ENCODE data around the gene SAMHD1. TPM values are rescaled to one million over a fixed set of nuclear protein-coding genes. Genes with fewer than 3 reads are reported as not detected.
A peak's percentile ranks its signal among the peaks of the same experiment; 100 is the strongest.
"Not testable (repeated sequence)": the region's sequence is repeated elsewhere in the genome, so short reads cannot be mapped to it uniquely, and the experiment has no call there.

Gene SAMHD1
- total RNA-seq, 2 donors from 2014 or later, result 33.2 to 49.2 TPM

DNA sequence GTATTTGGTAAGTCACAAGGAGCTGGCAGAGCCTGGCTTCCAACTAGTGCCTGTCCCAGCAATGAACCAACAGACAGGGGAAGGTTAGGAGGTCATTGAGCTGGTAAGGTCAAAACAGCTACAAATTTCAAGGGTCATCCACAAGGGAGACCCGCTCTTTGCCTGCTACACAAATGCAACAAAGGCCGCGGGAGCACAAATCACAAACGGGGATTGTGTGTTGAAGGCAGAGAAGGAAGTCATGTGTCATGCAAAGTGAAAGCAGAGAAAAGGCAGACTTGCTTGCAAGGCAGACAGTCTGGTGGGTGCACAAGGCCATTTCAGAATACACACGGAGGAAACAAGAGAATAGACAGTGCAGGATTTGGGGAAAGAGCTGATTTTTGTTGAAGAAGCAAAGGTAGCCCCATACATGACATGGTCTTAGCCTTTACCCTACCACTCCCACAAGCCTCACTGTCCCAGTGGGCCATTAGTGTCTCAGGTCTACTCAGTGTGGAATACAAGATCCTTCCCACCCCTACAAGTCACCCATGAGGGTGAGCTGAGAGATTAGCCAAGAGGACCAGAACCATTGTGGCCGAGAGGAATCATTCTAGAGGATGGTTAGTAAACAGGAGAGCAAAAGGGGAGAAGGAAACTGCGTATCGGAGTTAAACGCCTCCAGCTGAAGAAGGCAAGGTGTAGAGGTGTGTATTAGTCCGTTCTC, 18.1 kb upstream of the SAMHD1 start:
- no peaks in the 10 kb centered on the region for H3K27me3 Mint-ChIP-seq (ENCODE audit: low read depth)
- H3K4me3 Mint-ChIP-seq, result peak overlapping the region; percentile 67 to 79
- H3K27ac Mint-ChIP-seq, result peak overlapping the region; percentile 45
- H3K9me3 Mint-ChIP-seq, result no peaks in the 10 kb centered on the region
- peaks cover 60% of the 10 kb centered on the region for H3K4me1 Mint-ChIP-seq (ENCODE audit: low read depth)
- peak; percentile 49 to 73 for ATAC-seq (replicated peaks in 1 of 2)
- peaks cover 4 to 9% of the 10 kb centered on the region in 2 donors for H3K36me3 Mint-ChIP-seq (ENCODE audit: insufficient read depth in 2 of 2)
- DNase-seq, result peak; percentile 24 to 41

DNA sequence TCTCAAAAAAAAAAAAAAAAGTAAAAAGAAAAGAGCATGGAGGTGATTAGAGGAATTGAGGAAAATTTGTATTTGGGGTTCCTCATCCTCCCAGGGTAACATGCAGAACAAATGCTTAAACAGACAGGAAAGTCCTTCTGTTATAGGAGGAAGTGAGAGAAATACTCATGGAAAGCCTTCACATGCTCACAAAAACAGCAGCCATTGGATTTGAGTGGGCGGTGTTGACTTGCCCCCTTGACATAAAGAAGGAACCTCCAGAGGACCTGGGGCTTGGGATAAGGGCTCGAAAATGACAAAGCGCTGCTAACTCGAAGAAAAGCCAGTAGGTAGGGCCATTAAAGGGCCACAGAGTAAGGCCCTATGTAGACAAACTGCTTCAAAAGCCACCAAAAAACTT, 17.5 kb upstream of the SAMHD1 start:
- Mint-ChIP-seq H3K36me3 (ENCODE audit: insufficient read depth in 2 of 2) (peaks cover 4 to 9% of the 10 kb centered on the region in 2 donors), H3K9me3 (no peaks in the 10 kb centered on the region), H3K27ac (peak overlapping the region; percentile 45), H3K4me3 (peak overlapping the region; percentile 67 to 79), H3K4me1 (ENCODE audit: low read depth) (peaks cover 54% of the 10 kb centered on the region), H3K27me3 (ENCODE audit: low read depth) (no peaks in the 10 kb centered on the region)
- ATAC-seq (replicated peaks in 1 of 2), result no peak
- no peak for DNase-seq

DNA sequence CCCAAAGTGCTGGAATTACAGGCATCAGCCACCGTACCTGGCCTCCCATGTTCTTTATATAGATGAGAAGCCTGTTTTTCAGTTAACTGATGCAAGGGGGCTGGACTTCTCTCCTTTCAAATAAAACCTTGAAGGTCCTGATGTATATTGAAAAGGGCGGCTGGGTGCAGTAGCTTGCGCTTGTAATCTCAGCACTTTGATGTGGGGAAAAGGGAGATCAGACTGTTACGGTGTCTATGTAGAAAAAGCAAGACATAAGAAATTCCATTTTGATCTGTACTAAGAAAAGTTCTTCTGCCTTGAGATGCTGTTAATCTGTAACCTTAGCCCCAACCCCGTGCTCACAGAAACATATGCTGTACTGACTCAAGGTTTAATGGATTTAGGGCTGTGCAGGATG, 16.1 kb upstream of the SAMHD1 start:
- Mint-ChIP-seq H3K36me3 (ENCODE audit: insufficient read depth in 2 of 2) (peaks cover 4 to 14% of the 10 kb centered on the region in 2 donors), H3K9me3 (peaks cover under 1 to 2% of the 10 kb centered on the region in 2 donors), H3K4me3 (peak overlapping the region; percentile 18 to 42), H3K27ac (no peak overlapping the region), H3K4me1 (ENCODE audit: low read depth) (peaks cover 50% of the 10 kb centered on the region), H3K27me3 (ENCODE audit: low read depth) (no peaks in the 10 kb centered on the region)
- DNase-seq (no peak), ATAC-seq (replicated peaks in 1 of 2) (no peak)

GRCh38 chr20:36966965-36967364, 15.5 kb upstream of the SAMHD1 start:
- not testable (repeated sequence) for H3K4me3 Mint-ChIP-seq; H3K9me3 Mint-ChIP-seq; H3K27me3 Mint-ChIP-seq (ENCODE audit: low read depth); DNase-seq; ATAC-seq (replicated peaks in 1 of 2); H3K27ac Mint-ChIP-seq
- Mint-ChIP-seq H3K4me1 (ENCODE audit: low read depth) (peaks cover 48% of the 10 kb centered on the region), H3K36me3 (ENCODE audit: insufficient read depth in 2 of 2) (peaks cover 4 to 16% of the 10 kb centered on the region in 2 donors)

- not testable (repeated sequence) for H3K4me3 Mint-ChIP-seq; H3K27me3 Mint-ChIP-seq (ENCODE audit: low read depth); H3K27ac Mint-ChIP-seq; H3K9me3 Mint-ChIP-seq; DNase-seq; ATAC-seq (replicated peaks in 1 of 2)
- H3K36me3 Mint-ChIP-seq (ENCODE audit: insufficient read depth in 2 of 2), result peaks cover 0 to 11% of the 10 kb centered on the region in 2 donors
- H3K4me1 Mint-ChIP-seq (ENCODE audit: low read depth), result peaks cover 16% of the 10 kb centered on the region
Measured at GRCh38 chr20:36962354-36962941, 10.9 kb upstream of the SAMHD1 start.

GRCh38 chr20:36959242-36959641, 7.7 kb upstream of the SAMHD1 start:
- no peaks in the 10 kb centered on the region for H3K27me3 Mint-ChIP-seq (ENCODE audit: low read depth)
- DNase-seq (no peak), ATAC-seq (replicated peaks in 1 of 2) (no peak)
- H3K9me3 Mint-ChIP-seq, result peaks cover 2 to 3% of the 10 kb centered on the region in 2 donors
- peaks cover 0 to 11% of the 10 kb centered on the region in 2 donors for H3K36me3 Mint-ChIP-seq (ENCODE audit: insufficient read depth in 2 of 2)
- no peak overlapping the region for H3K27ac Mint-ChIP-seq
- peaks cover 28% of the 10 kb centered on the region for H3K4me1 Mint-ChIP-seq (ENCODE audit: low read depth)
- H3K4me3 Mint-ChIP-seq, result no peak overlapping the region

GRCh38 chr20:36957875-36958667, 6.6 kb upstream of the SAMHD1 start:
- Mint-ChIP-seq H3K4me3 (no peak overlapping the region), H3K36me3 (ENCODE audit: insufficient read depth in 2 of 2) (peaks cover 0 to 9% of the 10 kb centered on the region in 2 donors), H3K27me3 (ENCODE audit: low read depth) (no peaks in the 10 kb centered on the region), H3K4me1 (ENCODE audit: low read depth) (peaks cover 28% of the 10 kb centered on the region), H3K27ac (no peak overlapping the region), H3K9me3 (peaks cover 2 to 3% of the 10 kb centered on the region in 2 donors)
- DNase-seq, result no peak
- ATAC-seq (replicated peaks in 1 of 2), result peak; percentile 25 to 34

DNA sequence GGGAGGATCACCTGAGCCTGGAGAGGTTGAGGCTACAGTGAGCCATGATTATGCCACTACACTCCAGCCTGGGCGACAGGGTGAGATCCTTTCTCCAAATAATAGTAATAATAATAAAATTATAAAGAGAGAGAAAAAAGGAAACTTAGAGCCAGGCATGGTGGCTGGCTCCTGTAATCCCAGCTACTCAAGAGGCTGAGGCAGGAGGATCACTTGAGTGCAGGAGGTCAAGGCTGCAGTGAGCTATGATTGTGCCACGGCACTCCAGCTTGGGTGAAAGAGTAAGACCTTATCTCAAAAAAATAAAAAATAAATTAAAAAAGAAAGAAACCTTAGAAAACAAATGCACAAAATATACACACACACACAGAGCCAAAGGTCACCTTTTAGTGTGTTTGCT, 5.2 kb upstream of the SAMHD1 start:
- H3K4me3 Mint-ChIP-seq, result no peak overlapping the region
- H3K27ac Mint-ChIP-seq, result no peak overlapping the region
- peaks cover 0 to under 1% of the 10 kb centered on the region in 2 donors for H3K36me3 Mint-ChIP-seq (ENCODE audit: insufficient read depth in 2 of 2)
- ATAC-seq (replicated peaks in 1 of 2) (no peak), DNase-seq (no peak)
- H3K9me3 Mint-ChIP-seq, result no peaks in the 10 kb centered on the region
- peaks cover 33% of the 10 kb centered on the region for H3K4me1 Mint-ChIP-seq (ENCODE audit: low read depth)
- no peaks in the 10 kb centered on the region for H3K27me3 Mint-ChIP-seq (ENCODE audit: low read depth)

DNA sequence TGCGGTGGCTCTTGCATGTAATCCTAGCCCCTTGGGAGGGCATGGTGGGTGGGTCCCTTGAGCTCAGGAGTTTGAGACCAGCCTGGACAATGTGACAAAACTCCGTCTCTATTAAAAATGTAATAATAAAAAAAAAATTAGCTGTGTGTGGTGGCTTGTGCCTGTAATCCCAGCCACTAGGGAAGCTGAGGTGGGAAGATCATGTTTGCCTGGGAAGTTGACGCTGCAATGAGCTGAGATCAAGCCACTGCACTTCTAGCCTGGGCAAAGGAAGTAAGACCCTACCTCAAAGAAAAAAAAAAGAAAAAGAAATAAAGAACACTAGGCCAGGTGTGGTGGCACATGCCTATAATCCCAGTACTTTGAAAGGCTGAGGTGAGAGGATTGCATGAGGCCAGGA, 4.5 kb upstream of the SAMHD1 start:
- Mint-ChIP-seq H3K9me3 (no peaks in the 10 kb centered on the region), H3K27me3 (ENCODE audit: low read depth) (no peaks in the 10 kb centered on the region), H3K36me3 (ENCODE audit: insufficient read depth in 2 of 2) (no peaks in the 10 kb centered on the region), H3K4me3 (no peak overlapping the region), H3K4me1 (ENCODE audit: low read depth) (peaks cover 37% of the 10 kb centered on the region), H3K27ac (no peak overlapping the region)
- DNase-seq (no peak), ATAC-seq (replicated peaks in 1 of 2) (no peak)

DNA sequence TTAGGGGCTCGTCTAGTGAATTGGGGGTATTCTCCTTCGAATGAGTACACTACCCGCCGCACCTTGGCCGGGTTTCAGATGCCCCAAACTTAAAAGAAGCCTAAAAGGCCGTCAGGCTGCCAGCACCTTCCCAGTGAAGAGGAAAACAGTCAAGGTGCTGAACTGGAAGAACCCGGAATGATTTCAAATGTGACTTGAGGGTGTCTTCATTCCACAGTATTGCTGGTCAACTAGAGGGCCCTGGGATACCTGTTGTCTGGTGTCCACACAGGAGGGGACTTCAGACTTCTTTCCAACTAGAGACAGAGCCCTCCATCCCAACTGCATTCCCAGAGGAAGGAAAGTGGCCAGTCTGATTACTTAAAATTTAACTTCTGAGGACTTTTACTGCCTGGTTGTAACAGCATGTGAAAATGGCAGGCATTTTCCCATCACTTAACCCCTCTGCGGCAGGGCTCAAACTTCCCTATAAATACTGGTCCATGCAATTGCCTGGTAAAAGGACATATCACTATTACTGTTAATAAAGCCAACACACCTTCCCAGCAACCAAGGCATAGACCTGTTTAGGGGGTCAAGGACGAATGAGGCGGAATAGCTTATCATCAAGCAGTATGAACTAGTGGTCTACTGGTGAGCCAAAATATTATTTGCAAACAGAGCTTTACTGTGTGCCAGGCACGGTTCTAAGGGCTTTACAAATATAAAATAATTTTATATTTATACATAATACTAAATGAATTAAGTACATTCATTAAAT, 651 bp upstream of the SAMHD1 start:
- Mint-ChIP-seq H3K4me1 (ENCODE audit: low read depth) (peaks cover 46% of the 10 kb centered on the region), H3K36me3 (ENCODE audit: insufficient read depth in 2 of 2) (peaks cover 1 to 3% of the 10 kb centered on the region in 2 donors), H3K9me3 (no peaks in the 10 kb centered on the region), H3K27ac (peak overlapping the region; percentile 83), H3K27me3 (ENCODE audit: low read depth) (no peaks in the 10 kb centered on the region), H3K4me3 (peak overlapping the region; percentile 92 to 96)
- DNase-seq (no peak), ATAC-seq (replicated peaks in 1 of 2) (no peak)

GRCh38 chr20:36950414-36951197, 902 bp downstream of the SAMHD1 start:
- peaks cover 4 to 8% of the 10 kb centered on the region in 2 donors for H3K36me3 Mint-ChIP-seq (ENCODE audit: insufficient read depth in 2 of 2)
- peaks cover 56% of the 10 kb centered on the region for H3K4me1 Mint-ChIP-seq (ENCODE audit: low read depth)
- DNase-seq (peak; percentile 18 to 29), ATAC-seq (replicated peaks in 1 of 2) (peak in 1 of 2 donors; percentile 1)
- peak overlapping the region; percentile 92 to 96 for H3K4me3 Mint-ChIP-seq
- H3K27me3 Mint-ChIP-seq (ENCODE audit: low read depth), result no peaks in the 10 kb centered on the region
- H3K27ac Mint-ChIP-seq, result peak overlapping the region; percentile 85
- H3K9me3 Mint-ChIP-seq, result no peaks in the 10 kb centered on the region

DNA sequence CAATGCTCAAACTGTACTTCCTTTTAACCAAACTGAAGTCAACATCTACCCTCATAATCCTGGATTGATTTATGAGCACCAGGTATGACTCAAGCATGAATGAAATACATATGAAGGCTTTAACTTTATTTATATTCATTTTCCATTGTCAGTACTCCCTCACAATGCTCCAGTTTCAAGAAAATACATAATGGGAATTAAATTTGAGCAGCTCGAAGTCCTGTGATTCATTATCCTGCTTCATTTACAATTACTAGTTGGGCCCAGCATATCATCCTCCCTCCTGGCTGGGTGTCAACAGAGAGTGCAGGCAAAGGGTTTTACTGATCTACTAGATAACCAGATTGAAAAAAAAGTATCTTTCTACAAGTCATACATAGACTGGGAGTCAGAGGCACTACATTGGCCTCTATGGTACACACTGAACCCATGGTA, 10.1 kb downstream of the SAMHD1 start:
- DNase-seq, result peak in 1 of 2 donors; percentile 12
- Mint-ChIP-seq H3K27ac (peak overlapping the region; percentile 92), H3K9me3 (no peaks in the 10 kb centered on the region), H3K4me3 (peak overlapping the region; percentile 5 to 66), H3K36me3 (ENCODE audit: insufficient read depth in 2 of 2) (peaks cover 8 to 25% of the 10 kb centered on the region in 2 donors), H3K4me1 (ENCODE audit: low read depth) (peaks cover 76% of the 10 kb centered on the region), H3K27me3 (ENCODE audit: low read depth) (no peaks in the 10 kb centered on the region)
- ATAC-seq (replicated peaks in 1 of 2), result peak; percentile 77 to 81
